ENCODE measurements around the gene ADARB2.

ADARB2 gene

GRCh38 chr10:1384026-1384425 is 353.3 kb downstream of the ADARB2 start:
- TF ChIP-seq, protein P1, sequence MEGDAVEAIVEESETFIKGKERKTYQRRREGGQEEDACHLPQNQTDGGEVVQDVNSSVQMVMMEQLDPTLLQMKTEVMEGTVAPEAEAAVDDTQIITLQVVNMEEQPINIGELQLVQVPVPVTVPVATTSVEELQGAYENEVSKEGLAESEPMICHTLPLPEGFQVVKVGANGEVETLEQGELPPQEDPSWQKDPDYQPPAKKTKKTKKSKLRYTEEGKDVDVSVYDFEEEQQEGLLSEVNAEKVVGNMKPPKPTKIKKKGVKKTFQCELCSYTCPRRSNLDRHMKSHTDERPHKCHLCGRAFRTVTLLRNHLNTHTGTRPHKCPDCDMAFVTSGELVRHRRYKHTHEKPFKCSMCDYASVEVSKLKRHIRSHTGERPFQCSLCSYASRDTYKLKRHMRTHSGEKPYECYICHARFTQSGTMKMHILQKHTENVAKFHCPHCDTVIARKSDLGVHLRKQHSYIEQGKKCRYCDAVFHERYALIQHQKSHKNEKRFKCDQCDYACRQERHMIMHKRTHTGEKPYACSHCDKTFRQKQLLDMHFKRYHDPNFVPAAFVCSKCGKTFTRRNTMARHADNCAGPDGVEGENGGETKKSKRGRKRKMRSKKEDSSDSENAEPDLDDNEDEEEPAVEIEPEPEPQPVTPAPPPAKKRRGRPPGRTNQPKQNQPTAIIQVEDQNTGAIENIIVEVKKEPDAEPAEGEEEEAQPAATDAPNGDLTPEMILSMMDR (conservative IDR thresholded peaks at IDR 0.05; ENCODE audit: low read depth), result no peak
- CTCF ChIA-PET, result interaction anchor here (1.0 kb wide), 1 partner anchor 37 kb away, joined by 3 read pairs; no protein-coding TSS in a partner anchor
- no peak overlapping the region for H3K27ac ChIP-seq
- POLR2A ChIA-PET (ENCODE audit: low non-redundant PET), result no interaction called here
- no peak for DNase-seq (ENCODE audit: low spot score)

DNA sequence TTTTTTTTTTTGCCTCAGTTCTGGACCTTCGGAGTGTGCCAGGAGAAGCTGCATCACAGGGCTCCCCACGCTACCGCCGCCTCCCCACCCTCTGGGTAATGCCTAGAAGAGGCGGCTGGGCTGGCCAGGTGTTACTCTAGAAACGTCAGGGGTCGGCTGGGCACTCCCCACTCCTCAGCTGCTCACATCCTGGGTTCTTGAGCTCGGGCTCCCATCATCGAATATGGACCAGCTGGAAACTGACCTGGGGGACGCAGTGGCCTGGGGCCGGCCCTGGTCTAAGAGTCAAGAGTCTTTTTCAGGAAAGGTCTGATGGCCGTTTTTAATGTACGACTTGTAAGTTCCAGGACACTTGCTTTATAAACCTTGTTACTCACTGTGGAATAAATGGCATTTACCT is 354.6 kb downstream of the ADARB2 start:
- DNase-seq (ENCODE audit: low spot score), result no peak
- H3K27ac ChIP-seq, result no peak overlapping the region
- ChIA-PET CTCF (interaction anchor here (0.7 kb wide), 2 partner anchors 11 to 249 kb away, joined by 3 to 6 read pairs; no protein-coding TSS in a partner anchor), POLR2A (ENCODE audit: low non-redundant PET) (no interaction called here)
- TF ChIP-seq, protein P1 (conservative IDR thresholded peaks at IDR 0.05; ENCODE audit: low read depth), result no peak

DNA sequence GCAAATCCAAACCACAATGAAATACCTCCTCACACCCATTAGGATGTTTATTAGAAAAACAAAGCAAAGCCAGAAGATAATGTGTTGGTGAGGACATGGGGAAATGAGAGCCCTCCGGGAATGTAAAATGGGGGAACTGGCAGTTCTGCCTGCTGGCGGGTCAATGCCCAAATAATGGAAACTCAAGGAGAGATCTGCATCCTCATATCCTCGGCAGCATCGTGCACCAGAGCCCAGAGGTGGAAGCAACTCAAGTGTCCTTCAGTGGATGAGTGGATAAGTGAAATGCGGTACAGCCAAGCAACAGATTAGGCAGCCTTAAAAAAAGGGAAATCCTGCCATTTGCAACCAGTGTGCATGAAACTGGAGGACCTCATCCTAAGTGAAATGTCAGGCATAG is 356.0 kb downstream of the ADARB2 start:
- ChIA-PET CTCF (no interaction called here), POLR2A (ENCODE audit: low non-redundant PET) (no interaction called here)
- H3K27ac ChIP-seq, result no peak overlapping the region
- TF ChIP-seq, protein P1 (conservative IDR thresholded peaks at IDR 0.05; ENCODE audit: low read depth), result no peak
- DNase-seq (ENCODE audit: low spot score), result no peak

DNA sequence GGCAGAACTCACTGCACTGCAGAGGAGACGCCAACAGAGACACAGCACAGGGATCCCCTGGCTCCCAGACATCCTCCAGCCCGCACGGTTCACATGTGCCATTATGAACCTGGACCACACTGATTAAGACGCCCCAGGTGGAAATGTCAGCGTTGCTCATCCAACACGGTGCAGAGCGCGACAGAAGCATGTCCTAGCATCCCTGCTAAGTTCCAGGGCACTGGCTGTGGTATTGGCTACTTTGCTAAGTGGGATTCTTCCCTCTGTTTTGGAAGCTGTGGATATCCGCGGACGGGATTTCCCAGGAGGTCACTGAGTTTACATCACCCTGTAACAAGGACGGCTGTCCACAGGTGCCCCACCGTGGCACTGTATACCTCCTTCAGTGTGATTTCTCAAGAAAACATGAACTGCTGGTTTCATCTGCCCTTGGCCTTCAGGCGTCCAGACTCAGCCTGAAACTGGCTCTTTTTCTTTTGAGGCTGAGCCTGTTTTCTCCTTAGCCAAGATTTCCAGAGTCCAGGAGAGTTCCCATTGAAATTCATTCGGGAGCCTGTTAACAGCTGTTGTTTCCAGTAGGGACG is 357.1 kb downstream of the ADARB2 start:
- TF ChIP-seq, protein P1 (conservative IDR thresholded peaks at IDR 0.05; ENCODE audit: low read depth), result no peak
- CTCF ChIA-PET, result no interaction called here
- POLR2A ChIA-PET (ENCODE audit: low non-redundant PET), result no interaction called here
- no peak for DNase-seq (ENCODE audit: low spot score)
- H3K27ac ChIP-seq, result no peak overlapping the region

DNA sequence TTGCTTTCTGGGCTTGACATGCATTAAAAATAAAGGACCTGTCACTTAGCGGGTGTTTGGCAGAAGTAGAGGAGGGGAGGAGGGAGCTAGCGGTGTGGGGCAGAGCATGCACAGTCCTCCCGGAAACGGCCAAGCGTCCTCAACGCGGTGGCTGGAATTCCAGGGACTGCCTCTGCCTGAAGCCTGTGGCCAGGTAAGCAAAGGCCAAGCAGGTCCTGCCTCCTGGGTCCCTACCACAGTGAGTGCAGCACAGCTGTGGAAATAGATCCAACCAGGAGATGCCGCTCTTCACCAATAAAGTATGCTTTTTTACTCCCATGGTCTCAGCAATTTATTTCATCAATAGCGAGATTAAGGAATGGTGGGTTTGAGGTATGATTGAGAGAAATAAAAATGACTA is 357.7 kb downstream of the ADARB2 start:
- no peak overlapping the region for H3K27ac ChIP-seq
- ChIA-PET CTCF (interaction anchor here (0.6 kb wide), 1 partner anchor 23 kb away, joined by 4 read pairs; no protein-coding TSS in a partner anchor), POLR2A (ENCODE audit: low non-redundant PET) (no interaction called here)
- TF ChIP-seq, protein P1 (conservative IDR thresholded peaks at IDR 0.05; ENCODE audit: low read depth), result no peak
- no peak for DNase-seq (ENCODE audit: low spot score)

DNA sequence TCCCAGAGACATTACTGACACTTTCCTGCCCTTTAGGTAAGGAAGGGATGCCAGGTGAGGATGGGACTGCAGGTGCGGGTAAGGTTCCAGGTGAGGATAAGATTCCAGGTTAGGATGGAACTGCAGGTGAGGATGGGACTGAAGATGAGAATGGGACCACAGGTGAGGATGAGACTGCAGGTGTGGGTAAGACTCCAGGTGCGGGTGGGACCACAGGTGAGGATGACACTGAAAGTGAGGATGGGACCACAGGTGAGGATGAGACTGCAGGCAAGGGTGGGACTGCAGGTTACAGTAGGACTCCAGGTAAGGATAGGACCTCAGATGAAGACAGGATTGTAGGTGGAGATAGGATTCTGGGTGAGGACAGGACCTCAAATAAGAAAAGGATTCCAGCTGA is 358.9 kb downstream of the ADARB2 start:
- CTCF ChIA-PET, result no interaction called here
- TF ChIP-seq, protein P1 (conservative IDR thresholded peaks at IDR 0.05; ENCODE audit: low read depth), result no peak
- no peak overlapping the region for H3K27ac ChIP-seq
- no peak for DNase-seq (ENCODE audit: low spot score)
- POLR2A ChIA-PET (ENCODE audit: low non-redundant PET), result no interaction called here
